Pancreas (tissue), 10 donors: ENCODE data around the gene MLEC. TPM values are rescaled to one million over a fixed set of nuclear protein-coding genes. Genes with fewer than 3 reads are reported as not detected.

ENCODE experiments used
- ATAC-seq, 4 donors: fragments of 200-7000 bp; cut with Tn5 transposase; one replicate each; pipeline versions ENCODE4 v1.8.0 to v1.9.1; 2020; ENCODE audit warnings: mild to moderate bottlenecking in 4 of 4, moderate library complexity in 4 of 4
- DNase-seq, 6 donors: peaks; one replicate each; pipeline ENCODE4 v3.0.0-alpha.2; 2020
- FAIRE-seq: peaks from 2 replicates; lab custom pipeline; 2012; peaks lifted over from hg19 to GRCh38; lab: Jason Lieb, UNC
- H3K27ac ChIP-seq, 4 donors: fragments of 200-600 bp; sonication (generic); 1 replicate in 3 of 4; 2 replicates in 1 of 4; pipeline versions ENCODE4 v1.5.0 to v1.8.0; 2020
- H3K27me3 ChIP-seq, 4 donors: fragments of 200-600 bp; one replicate each; pipeline ENCODE4 v1.8.0; 2021
- H3K36me3 ChIP-seq, 3 donors: fragments of 200-600 bp; sonication (generic) in 1 of 3; one replicate each; pipeline versions ENCODE4 v1.5.0 to v1.8.0; 2020 to 2021
- H3K4me1 ChIP-seq, 3 donors: fragments of 200-600 bp; one replicate each; pipeline ENCODE4 v1.8.0; 2021
- H3K4me3 ChIP-seq, 4 donors: fragments of 200-600 bp; sonication (generic) in 2 of 4; one replicate each; pipeline versions ENCODE4 v1.5.0 to v1.8.0; 2020 to 2021
- H3K9me3 ChIP-seq, 4 donors: fragments of 200-600 bp; one replicate each; pipeline ENCODE4 v1.8.0; 2021
- CTCF ChIP-seq, 4 donors: fragments of 200-600 bp; sonication (generic) in 3 of 4; IDR thresholded peaks; one replicate each; pipeline versions ENCODE4 v1.5.0 to v1.8.0; 2021; ENCODE audit warnings: antibody characterized with exemption in 4 of 4
- WGBS, 2 donors: extraction: QIAGEN DNeasy Blood & Tissue Kit; methylation state at CpG; one replicate each; pipeline ENCODE4 v1.1.7; 2013; 5-methylcytosine and 5-hydroxymethylcytosine counted together
- intact Hi-C, 3 donors: fragments of 100-400 bp; cut with DNase I; formaldehyde crosslinking; loops; one replicate each; pipeline versions ENCODE4 v1.11.1 to v1.14.2; 2022
- polyA plus RNA-seq, 2 donors: library from polyadenylated mRNA; stranded (reverse); fragments of 200-250 nt; gene quantifications; one replicate each; pipeline ENCODE4 v1.2.3, GENCODE V29; 2013
- total RNA-seq, 6 donors: library from RNA; stranded (reverse); fragmentation: NEBNext Ultra II Directional in 4 of 6; extraction: Animal tissue kit (Norgen Biotek cat#: 25700) in 4 of 6; gene quantifications; one replicate each; pipeline versions ENCODE4 v1.2.1 to v1.2.4, GENCODE V29; 2021 to 2023
- donor health status: healthy with polysubstance abuse.
- donor health status: DM: no; HTN: no; CAD: no; lungs with moderate emphysema.
- donor health status: DM: no; HTN: no; CAD: no.
- donor health status: control.
- donor health status: control.
- donor health status: Bipolar disorder and iron deficiency.
- donor health status: DM: yes; HTN: yes; CAD: no.
- donor health status: DM: no; HTN: no; CAD: no.
- donor health status: DM: no; HTN: no; CAD: no.
- donor health status: DM: yes; HTN: yes; CAD: no.

Gene MLEC
- total and polyA plus RNA-seq, 8 donors: 25.8 to 124 (median 91.5) TPM

DNA sequence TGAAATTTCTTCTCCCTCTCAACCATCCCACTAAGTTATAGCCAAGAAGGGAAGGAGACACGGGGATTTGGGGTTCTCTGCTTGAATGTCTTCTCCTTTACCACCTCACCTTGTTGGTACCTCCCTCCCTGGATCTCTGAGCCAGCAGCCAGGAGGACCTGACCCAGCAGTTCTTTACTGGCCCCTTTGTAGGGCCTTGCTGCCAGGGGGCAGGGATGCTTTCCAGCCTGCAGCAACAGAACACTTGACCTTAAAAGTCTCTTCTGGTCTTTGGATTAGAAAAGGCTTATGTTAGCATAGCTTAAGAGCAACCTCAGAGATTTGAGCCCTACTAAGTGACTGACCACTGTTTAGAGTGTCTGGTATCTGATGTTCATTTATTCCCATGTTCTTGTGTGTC is 10.4 kb downstream of the MLEC start:
- no peak overlapping the region for H3K27ac ChIP-seq
- no peaks in the 10 kb centered on the region for H3K9me3 ChIP-seq
- intact Hi-C loops: no loop called here
- peaks cover 0 to 6% (median 3%) of the 10 kb centered on the region in 3 donors for H3K4me1 ChIP-seq
- H3K4me3 ChIP-seq: no peak overlapping the region
- ATAC-seq (no peak), FAIRE-seq (no peak), DNase-seq (no peak)
- WGBS, 2 donors: 79 to 94% methylated on average over 1 of the region's 1 CpG
- H3K27me3 ChIP-seq: no peaks in the 10 kb centered on the region
- no peak for TF ChIP-seq CTCF (IDR thresholded peaks at IDR 0.05)
- H3K36me3 ChIP-seq: peaks cover 0 to 57% (median 48%) of the 10 kb centered on the region in 3 donors

DNA sequence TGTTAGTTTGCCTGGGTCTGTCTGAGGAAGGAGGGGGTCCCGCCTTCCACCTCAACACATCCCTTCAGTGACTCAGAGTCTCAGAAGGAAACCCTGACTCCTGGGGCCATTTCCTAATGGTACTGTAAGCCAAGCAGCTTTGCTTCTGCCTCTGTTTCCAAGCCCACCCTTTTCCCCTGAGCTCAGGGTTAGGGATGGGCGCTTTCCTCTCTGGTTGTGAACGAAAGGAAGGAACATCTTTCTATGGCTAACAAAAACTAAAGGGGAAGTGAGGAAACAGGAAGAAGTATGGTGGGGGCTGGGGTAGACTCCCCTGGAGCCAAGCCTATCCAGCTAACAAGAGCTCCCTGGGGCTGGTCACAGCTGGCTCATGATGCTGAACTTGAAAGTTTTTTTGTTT is 11.7 kb downstream of the MLEC start:
- WGBS, 2 donors: 86 to 89% methylated on average over 3 of the region's 3 CpGs
- Histone ChIP-seq H3K27ac (no peak overlapping the region), H3K4me3 (no peak overlapping the region), H3K4me1 (no peaks in the 10 kb centered on the region), H3K36me3 (peaks cover 0 to 62% (median 48%) of the 10 kb centered on the region in 3 donors), H3K9me3 (no peaks in the 10 kb centered on the region), H3K27me3 (no peaks in the 10 kb centered on the region)
- no peak for DNase-seq
- peak in 1 of 4 donors; percentile 37 for ATAC-seq
- no peak for TF ChIP-seq CTCF (IDR thresholded peaks at IDR 0.05)
- intact Hi-C loops: no loop called here
- no peak for FAIRE-seq

DNA sequence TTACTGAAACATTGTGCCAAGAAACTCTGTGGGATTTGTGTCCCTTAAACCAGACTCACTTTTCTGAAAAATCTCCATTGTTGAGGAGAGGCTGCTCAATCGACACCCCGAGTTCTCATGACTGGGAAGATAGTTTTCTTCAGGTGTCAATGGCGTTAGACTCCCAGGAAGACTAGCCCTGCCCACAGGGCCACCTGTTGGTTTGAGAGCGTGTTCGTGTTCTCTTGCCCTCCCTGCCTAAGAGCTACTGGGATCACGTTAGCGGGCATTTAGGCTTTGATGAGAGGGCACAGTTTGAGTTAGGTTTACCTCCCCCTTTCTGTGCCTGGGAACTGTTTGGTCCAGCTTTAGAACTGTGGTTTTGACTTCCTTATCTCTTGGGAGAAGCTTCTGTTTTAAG is 12.6 kb downstream of the MLEC start:
- 86 to 89% methylated on average over 7 of the region's 7 CpGs for WGBS, 2 donors
- Histone ChIP-seq H3K27ac (no peak overlapping the region), H3K27me3 (no peaks in the 10 kb centered on the region), H3K4me3 (no peak overlapping the region), H3K9me3 (no peaks in the 10 kb centered on the region), H3K4me1 (no peaks in the 10 kb centered on the region), H3K36me3 (peaks cover 0 to 57% (median 48%) of the 10 kb centered on the region in 3 donors)
- no peak for DNase-seq
- intact Hi-C loops: no loop called here
- no peak for FAIRE-seq
- TF ChIP-seq CTCF (IDR thresholded peaks at IDR 0.05): no peak
- ATAC-seq: no peak

GRCh38 chr12:120700886-120701285 is 13.9 kb downstream of the MLEC start:
- whole genome bisulfite sequencing, 2 donors: 90 to 92% methylated on average over 5 of the region's 5 CpGs
- intact Hi-C loops: no loop called here
- DNase-seq (no peak), ATAC-seq (peak in 2 of 4 donors; percentile 51 to 58), FAIRE-seq (no peak)
- H3K9me3 ChIP-seq: no peaks in the 10 kb centered on the region
- no peaks in the 10 kb centered on the region for H3K27me3 ChIP-seq
- H3K36me3 ChIP-seq: peaks cover 0 to 43% (median 37%) of the 10 kb centered on the region in 3 donors
- H3K4me3 ChIP-seq: no peak overlapping the region
- no peaks in the 10 kb centered on the region for H3K4me1 ChIP-seq
- no peak overlapping the region for H3K27ac ChIP-seq
- no peak for TF ChIP-seq CTCF (IDR thresholded peaks at IDR 0.05)

GRCh38 chr12:120702637-120703036 is 15.7 kb downstream of the MLEC start:
- 39 to 60% methylated on average over 1 of the region's 1 CpG for WGBS, 2 donors
- no peak for FAIRE-seq
- peaks cover 0 to 31% (median 23%) of the 10 kb centered on the region in 3 donors for H3K36me3 ChIP-seq
- H3K27ac ChIP-seq: no peak overlapping the region
- ATAC-seq: peak; percentile 26 to 62 (median 48)
- no peaks in the 10 kb centered on the region for H3K9me3 ChIP-seq
- DNase-seq: no peak
- no peaks in the 10 kb centered on the region for H3K4me1 ChIP-seq
- TF ChIP-seq CTCF (IDR thresholded peaks at IDR 0.05): no peak
- no peaks in the 10 kb centered on the region for H3K27me3 ChIP-seq
- no peak overlapping the region for H3K4me3 ChIP-seq
- intact Hi-C loops: no loop called here
